ENCODE data around the gene PRPF40B. TPM values are rescaled to one million over a fixed set of nuclear protein-coding genes. Genes with fewer than 3 reads are reported as not detected.
A peak's percentile ranks its signal among the peaks of the same experiment; 100 is the strongest.

Gene PRPF40B
- total RNA-seq, 3 donors from 2014 or later: 10.4 to 34.0 (median 32.8) TPM

DNA sequence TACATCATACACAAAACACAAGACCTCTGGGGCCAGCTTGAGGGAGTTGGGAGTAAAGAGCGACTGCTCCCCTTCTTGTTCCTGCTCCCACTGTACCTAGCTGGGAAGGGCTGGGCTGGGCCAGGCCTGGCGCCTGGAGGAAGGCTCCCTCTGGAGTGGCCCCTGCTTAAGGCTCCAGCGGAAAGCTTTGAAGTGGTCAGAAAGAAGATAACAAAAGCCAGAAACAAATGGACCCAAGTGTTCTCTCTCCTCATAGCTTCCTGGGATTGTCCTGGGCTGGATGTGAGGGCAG is 25.3 kb downstream of the PRPF40B start:
- no peak overlapping the region for H3K4me3 ChIP-seq
- peak overlapping the region; percentile 12 to 18 for H3K27ac ChIP-seq
- no peaks in the 10 kb centered on the region for H3K9me3 ChIP-seq
- no peaks in the 10 kb centered on the region for H3K4me1 ChIP-seq
- no peaks in the 10 kb centered on the region for H3K27me3 ChIP-seq
- TF ChIP-seq POLR2AphosphoS5 (IDR thresholded peaks at IDR 0.05): no peak
- TF ChIP-seq, protein P1, sequence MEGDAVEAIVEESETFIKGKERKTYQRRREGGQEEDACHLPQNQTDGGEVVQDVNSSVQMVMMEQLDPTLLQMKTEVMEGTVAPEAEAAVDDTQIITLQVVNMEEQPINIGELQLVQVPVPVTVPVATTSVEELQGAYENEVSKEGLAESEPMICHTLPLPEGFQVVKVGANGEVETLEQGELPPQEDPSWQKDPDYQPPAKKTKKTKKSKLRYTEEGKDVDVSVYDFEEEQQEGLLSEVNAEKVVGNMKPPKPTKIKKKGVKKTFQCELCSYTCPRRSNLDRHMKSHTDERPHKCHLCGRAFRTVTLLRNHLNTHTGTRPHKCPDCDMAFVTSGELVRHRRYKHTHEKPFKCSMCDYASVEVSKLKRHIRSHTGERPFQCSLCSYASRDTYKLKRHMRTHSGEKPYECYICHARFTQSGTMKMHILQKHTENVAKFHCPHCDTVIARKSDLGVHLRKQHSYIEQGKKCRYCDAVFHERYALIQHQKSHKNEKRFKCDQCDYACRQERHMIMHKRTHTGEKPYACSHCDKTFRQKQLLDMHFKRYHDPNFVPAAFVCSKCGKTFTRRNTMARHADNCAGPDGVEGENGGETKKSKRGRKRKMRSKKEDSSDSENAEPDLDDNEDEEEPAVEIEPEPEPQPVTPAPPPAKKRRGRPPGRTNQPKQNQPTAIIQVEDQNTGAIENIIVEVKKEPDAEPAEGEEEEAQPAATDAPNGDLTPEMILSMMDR (IDR thresholded peaks at IDR 0.05): no peak
- no peak for DNase-seq (ENCODE audit: low spot score in 2 of 2)
- no peaks in the 10 kb centered on the region for H3K36me3 ChIP-seq
- intact Hi-C loops (cut with DNase I; ENCODE audit: low total_unique reads): no loop called here

DNA sequence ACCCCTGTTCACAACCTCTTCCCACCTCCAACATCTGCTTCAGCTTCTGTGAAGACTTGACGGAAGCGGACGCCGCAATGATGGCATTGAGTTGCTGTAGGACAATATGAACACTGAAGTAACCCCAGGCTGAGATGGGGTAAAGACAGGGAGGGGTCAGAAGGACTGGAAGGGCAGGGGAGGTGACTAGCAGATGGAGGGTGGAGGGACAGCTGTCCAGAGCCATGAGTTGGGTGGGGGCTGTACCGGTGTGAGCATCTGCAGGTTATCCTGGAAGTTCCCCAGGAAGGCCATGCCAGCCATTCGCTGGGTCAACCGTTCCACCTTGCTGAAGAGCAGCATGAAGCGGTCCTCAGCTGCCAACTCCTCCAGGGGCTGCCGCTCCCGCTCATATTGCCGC is 26.1 kb downstream of the PRPF40B start:
- no peaks in the 10 kb centered on the region for H3K4me1 ChIP-seq

DNA sequence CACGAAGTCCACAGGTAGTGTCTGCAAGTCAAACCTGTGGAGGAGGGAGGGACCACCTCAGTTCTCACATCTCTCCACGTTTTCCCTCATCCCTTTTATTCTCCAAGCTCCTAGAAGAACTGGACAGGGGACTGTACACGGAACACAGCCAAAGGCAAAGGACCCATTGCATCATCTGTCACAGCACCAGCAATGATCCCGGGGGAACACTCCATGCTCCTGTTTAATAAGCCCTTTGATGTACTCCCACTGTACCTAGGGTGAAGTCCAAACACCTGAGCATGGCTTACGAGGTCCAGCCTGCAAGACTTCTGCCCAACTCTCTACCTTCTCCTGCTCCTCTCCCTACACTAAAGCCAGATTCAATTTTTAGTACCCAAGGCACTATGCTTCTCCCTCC is 26.5 kb downstream of the PRPF40B start:
- Histone ChIP-seq H3K27me3 (no peaks in the 10 kb centered on the region), H3K9me3 (no peaks in the 10 kb centered on the region), H3K4me1 (no peaks in the 10 kb centered on the region), H3K4me3 (no peak overlapping the region), H3K36me3 (no peaks in the 10 kb centered on the region), H3K27ac (no peak overlapping the region)
- TF ChIP-seq POLR2A (IDR thresholded peaks at IDR 0.05): no peak
- TF ChIP-seq POLR2AphosphoS5 (IDR thresholded peaks at IDR 0.05): no peak
- TF ChIP-seq, protein P1 (IDR thresholded peaks at IDR 0.05): no peak
- DNase-seq (ENCODE audit: low spot score in 2 of 2): no peak
- intact Hi-C loops (cut with DNase I; ENCODE audit: low total_unique reads): loop anchor here (5.0 kb wide), 1 partner anchor 698 kb away; no protein-coding TSS in a partner anchor

More for the DNA sequence above, 26.1 kb downstream of the PRPF40B start:
- DNase-seq (ENCODE audit: low spot score in 2 of 2): no peak
- no peak overlapping the region for H3K27ac ChIP-seq
- TF ChIP-seq POLR2A (IDR thresholded peaks at IDR 0.05) (no peak), POLR2AphosphoS5 (IDR thresholded peaks at IDR 0.05) (no peak)
- TF ChIP-seq, protein P1 (IDR thresholded peaks at IDR 0.05): no peak
- H3K36me3 ChIP-seq: no peaks in the 10 kb centered on the region
- intact Hi-C loops (cut with DNase I; ENCODE audit: low total_unique reads): no loop called here
- H3K9me3 ChIP-seq: no peaks in the 10 kb centered on the region
- no peak overlapping the region for H3K4me3 ChIP-seq
- H3K27me3 ChIP-seq: no peaks in the 10 kb centered on the region

DNA sequence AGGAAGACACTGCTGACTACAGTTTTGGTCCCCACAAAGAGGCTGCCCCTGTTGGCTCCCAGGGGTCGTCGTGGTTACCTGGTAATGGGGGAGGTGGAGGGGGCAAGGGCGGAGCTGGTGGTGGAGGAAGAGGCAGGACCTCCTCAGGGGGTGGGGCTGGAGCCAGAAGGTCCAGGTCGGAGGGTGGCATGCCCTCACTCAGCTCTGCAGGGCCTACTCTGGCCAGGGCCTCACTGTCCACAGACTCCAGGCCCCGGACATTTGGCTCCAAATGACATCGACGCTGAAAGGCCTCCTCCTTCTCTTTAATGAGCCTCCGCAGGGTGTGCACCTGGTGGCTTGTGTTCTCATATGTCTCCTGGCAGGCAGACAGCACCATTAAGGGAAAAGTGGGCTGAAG is 28.5 kb downstream of the PRPF40B start:
- intact Hi-C loops (cut with DNase I; ENCODE audit: low total_unique reads): loop anchor here (1.0 to 5.0 kb wide), 2 partner anchors 29 to 700 kb away; partner anchors contain the start of gene PRPF40B
- no peaks in the 10 kb centered on the region for H3K36me3 ChIP-seq
- H3K4me3 ChIP-seq: no peak overlapping the region
- H3K4me1 ChIP-seq: no peaks in the 10 kb centered on the region
- DNase-seq (ENCODE audit: low spot score in 2 of 2): no peak
- no peak overlapping the region for H3K27ac ChIP-seq
- H3K9me3 ChIP-seq: no peaks in the 10 kb centered on the region
- H3K27me3 ChIP-seq: no peaks in the 10 kb centered on the region
- no peak for TF ChIP-seq POLR2A (IDR thresholded peaks at IDR 0.05)

DNA sequence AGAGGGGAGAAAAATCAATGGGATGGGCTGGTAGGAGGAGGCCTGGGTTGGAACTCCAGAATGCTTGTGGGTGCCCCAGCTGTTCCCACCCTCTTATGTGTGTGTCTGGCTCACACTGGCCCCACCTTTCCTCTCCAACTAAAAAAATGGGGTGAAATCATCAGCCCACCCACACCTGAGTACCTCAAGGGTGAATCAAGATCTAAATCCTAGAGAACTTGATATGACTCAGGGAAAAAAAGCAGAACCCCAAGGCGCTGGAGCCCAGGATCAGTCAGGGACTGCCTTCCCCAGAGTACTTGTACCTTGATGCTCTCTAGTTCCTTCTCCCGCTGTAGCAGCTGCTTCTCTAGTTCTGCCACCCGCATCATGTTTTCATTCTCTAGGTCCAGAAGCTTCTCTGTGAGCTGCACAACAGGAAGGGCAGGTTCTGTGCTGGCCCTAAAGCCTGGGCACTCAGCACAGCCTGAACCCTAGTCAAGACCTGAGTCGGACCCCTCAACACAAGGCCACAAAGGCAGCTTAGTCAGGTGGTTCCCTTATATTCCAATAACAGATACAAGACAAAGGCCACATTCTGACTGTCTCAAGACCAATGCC is 29.7 kb downstream of the PRPF40B start:
- TF ChIP-seq POLR2A (IDR thresholded peaks at IDR 0.05): no peak
- TF ChIP-seq POLR2AphosphoS5 (IDR thresholded peaks at IDR 0.05): no peak
- TF ChIP-seq, protein P1 (IDR thresholded peaks at IDR 0.05): no peak
- no peaks in the 10 kb centered on the region for H3K36me3 ChIP-seq
- no peak overlapping the region for H3K27ac ChIP-seq
- no peaks in the 10 kb centered on the region for H3K27me3 ChIP-seq
- no peak overlapping the region for H3K4me3 ChIP-seq
- H3K9me3 ChIP-seq: no peaks in the 10 kb centered on the region
- no peak for DNase-seq (ENCODE audit: low spot score in 2 of 2)
- intact Hi-C loops (cut with DNase I; ENCODE audit: low total_unique reads): loop anchor here (1.0 to 5.0 kb wide), 2 partner anchors 30 to 701 kb away; partner anchors contain the start of gene PRPF40B
- no peaks in the 10 kb centered on the region for H3K4me1 ChIP-seq

All from breast epithelium (tissue), 4 donors.